Measurements from ENCODE around the gene CSTPP1. TPM values are rescaled to one million over a fixed set of nuclear protein-coding genes. Genes with fewer than 3 reads are reported as not detected.

The CSTPP1 gene
- total and polyA plus RNA-seq, 2 of the 8 experiments (the other 6 are each of a cell fraction or from before 2014, with no cell fraction given): 24.2 to 28.7 TPM

- Histone ChIP-seq H3K56ac (replicated peaks; ENCODE audit: insufficient read length, low read depth, low read length) (no peak overlapping the region), H4K91ac (replicated peaks; ENCODE audit: insufficient read length, low read length) (no peak overlapping the region), H3K79me1 (ENCODE audit: low read depth, low read length) (no peaks in the 10 kb centered on the region), H3K18ac (ENCODE audit: extremely low read depth, low read length) (no peak overlapping the region), H2BK5ac (ENCODE audit: low read depth, low read length) (no peak overlapping the region), H3K14ac (ENCODE audit: insufficient read length) (no peak overlapping the region), H3K9ac (replicated peaks in 1 of 4; ENCODE audit: extremely low read depth in 1 of 4, low read depth in 3 of 4, low read length in 3 of 4) (no peak overlapping the region), H3K27me3 (replicated peaks in 1 of 4; ENCODE audit: control insufficient read depth in 3 of 4, extremely low read depth in 1 of 4, insufficient read depth in 3 of 4, low read length in 3 of 4) (no peaks in the 10 kb centered on the region; a peak in 1 of 7 replicates), H3K27ac (ENCODE audit: low read depth, low read length) (no peak overlapping the region), H2BK120ac (replicated peaks; ENCODE audit: low read depth, low read length) (no peak overlapping the region), H3K4ac (replicated peaks; ENCODE audit: insufficient read length, low read depth, low read length) (no peak overlapping the region), H3K79me2 (ENCODE audit: control insufficient read depth in 1 of 2, insufficient read depth in 2 of 2, low read length in 2 of 2) (no peaks in the 10 kb centered on the region), H4K8ac (ENCODE audit: extremely low read depth, insufficient read depth, low read length) (no peak overlapping the region), H3K23ac (ENCODE audit: insufficient read length) (no peak overlapping the region), H4K20me1 (replicated peaks in 1 of 2; ENCODE audit: control insufficient read depth in 1 of 2, insufficient read depth in 2 of 2, low read length in 2 of 2) (peaks cover 0 to 3% of the 10 kb centered on the region in 2 experiments), H2AFZ (ENCODE audit: low read length) (no peak overlapping the region), H3K36me3 (ENCODE audit: control insufficient read depth in 2 of 4, insufficient read depth in 4 of 4, low read length in 3 of 4) (no peaks in the 10 kb centered on the region), H2BK20ac (ENCODE audit: low read length) (no peak overlapping the region), H3K4me3 (ENCODE audit: extremely low read depth in 1 of 4, insufficient read depth in 2 of 4, low read depth in 3 of 4, low read length in 4 of 4) (peak overlapping the region in 1 of 4 experiments; percentile 26; a peak in 1 of 8 replicates), H3K4me1 (replicated peaks in 1 of 4; ENCODE audit: control insufficient read depth in 3 of 4, insufficient read depth in 4 of 4, low read length in 3 of 4) (peaks cover 0 to 12% (median 11%) of the 10 kb centered on the region in 4 experiments; a peak in 4 of 7 replicates), H3K9me3 (ENCODE audit: insufficient read depth in 2 of 2, low read depth in 1 of 2, low read length in 1 of 2) (no peaks in the 10 kb centered on the region), H2BK12ac (ENCODE audit: low read depth, low read length) (no peak overlapping the region), H3K23me2 (ENCODE audit: low read depth, low read length) (no peaks in the 10 kb centered on the region), H3K4me2 (ENCODE audit: insufficient read depth in 1 of 2, low read depth in 2 of 2, low read length in 2 of 2) (peak overlapping the region; percentile 41 to 61; a peak in 2 of 4 replicates), H2BK15ac (ENCODE audit: low read length) (no peak overlapping the region), H4K5ac (ENCODE audit: insufficient read length, low read depth, low read length) (no peak overlapping the region), H2AK5ac (ENCODE audit: low read depth, low read length) (no peak overlapping the region)
- CTCF ChIA-PET (ENCODE audit: partially characterized antibody): no interaction called here
- DNase-seq (ENCODE audit: low read depth in 1 of 2, low spot score in 2 of 2) (no peak), FAIRE-seq (no peak)
- 96% methylated on average over 1 of the region's 1 CpG; no CpG with 5 or more reads in 1 of the 2 experiments for WGBS, 2 experiments (ENCODE audit: extremely low coverage in 1 of 2, insufficient coverage in 1 of 2, insufficient read length in 1 of 2, insufficient replicate concordance in 2 of 2, low coverage in 1 of 2, low lambda C conversion rate in 2 of 2, missing lambda C conversion rate in 1 of 2)
- POLR2A ChIA-PET (ENCODE audit: partially characterized antibody): no interaction called here
- TF ChIP-seq GTF2F1 (IDR thresholded peaks at IDR 0.05; ENCODE audit: borderline replicate concordance, low read depth, low read length): no peak
- TF ChIP-seq YY1 (IDR thresholded peaks at IDR 0.05; ENCODE audit: low read depth, low read length): no peak
- TF ChIP-seq TBP (IDR thresholded peaks at IDR 0.05; ENCODE audit: low read depth, low read length): no peak
- no peak for TF ChIP-seq ZNF274 (IDR thresholded peaks at IDR 0.05; ENCODE audit: borderline replicate concordance, extremely low read depth, low read length)
- TF ChIP-seq, protein P1, sequence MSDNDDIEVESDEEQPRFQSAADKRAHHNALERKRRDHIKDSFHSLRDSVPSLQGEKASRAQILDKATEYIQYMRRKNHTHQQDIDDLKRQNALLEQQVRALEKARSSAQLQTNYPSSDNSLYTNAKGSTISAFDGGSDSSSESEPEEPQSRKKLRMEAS (IDR thresholded peaks at IDR 0.05): no peak
These were observed 41.5 kb downstream of the CSTPP1 start for GRCh38 chr11:46978005-46978491.
